CMK (cell line): ENCODE results near the gene PHF5A.

ENCODE experiments used
- DNase-seq: peaks from one replicate; pipeline ENCODE4 v3.0.0-alpha.2; 2010; ENCODE audit warnings: low read depth

Gene PHF5A

GRCh38 chr22:41468381-41469217 is at the start of gene PHF5A, which contains the start of gene ACO2:
Gene PHF5A (minus strand): TSS chr22:41468692. CDS start chr22:41468653, 39 bp downstream.
Gene ACO2 (plus strand): TSS chr22:41469117. CDS start chr22:41469147, 30 bp downstream.
- DNase-seq, result peak; percentile 85

- no peak for DNase-seq
Measured at GRCh38 chr22:41518048-41518347, 49.5 kb upstream of the PHF5A start.

GRCh38 chr22:41517172-41518047 is 48.9 kb upstream of the PHF5A start:
- no peak for DNase-seq

- DNase-seq, result no peak
Measured at GRCh38 chr22:41516462-41516861, 48.0 kb upstream of the PHF5A start.

- DNase-seq, result no peak
Measured at GRCh38 chr22:41513391-41513790, 44.9 kb upstream of the PHF5A start.

- no peak for DNase-seq
Measured at GRCh38 chr22:41512421-41513194, 44.1 kb upstream of the PHF5A start.

GRCh38 chr22:41511521-41511968 is 43.1 kb upstream of the PHF5A start:
- no peak for DNase-seq

GRCh38 chr22:41508770-41509170 is 40.3 kb upstream of the PHF5A start:
- no peak for DNase-seq

- DNase-seq, result no peak
Measured at GRCh38 chr22:41507330-41508063, 39.0 kb upstream of the PHF5A start.

- DNase-seq, result no peak
Measured at GRCh38 chr22:41505511-41506220, 37.2 kb upstream of the PHF5A start.

GRCh38 chr22:41504816-41505215 is 36.3 kb upstream of the PHF5A start:
- DNase-seq, result no peak

- DNase-seq, result no peak
Measured at GRCh38 chr22:41504397-41504796, 35.9 kb upstream of the PHF5A start.

- DNase-seq, result no peak
Measured at GRCh38 chr22:41501209-41501608, 32.7 kb upstream of the PHF5A start.

GRCh38 chr22:41500303-41500702 is 31.8 kb upstream of the PHF5A start:
- DNase-seq, result no peak

GRCh38 chr22:41499624-41500280 is 31.3 kb upstream of the PHF5A start:
- no peak for DNase-seq

GRCh38 chr22:41498303-41498835 is 29.9 kb upstream of the PHF5A start:
- no peak for DNase-seq

- DNase-seq, result no peak
Measured at GRCh38 chr22:41491374-41492100, 23.0 kb upstream of the PHF5A start.

- no peak for DNase-seq
Measured at GRCh38 chr22:41488596-41489385, 20.3 kb upstream of the PHF5A start.

- DNase-seq, result no peak
Measured at GRCh38 chr22:41488076-41488475, 19.6 kb upstream of the PHF5A start.
